ENCODE measurements around the gene POLR3H. TPM values are rescaled to one million over a fixed set of nuclear protein-coding genes. Genes with fewer than 3 reads are reported as not detected.
"Not testable (repeated sequence)": the region's sequence is repeated elsewhere in the genome, so short reads cannot be mapped to it uniquely, and the experiment has no call there.

The POLR3H gene
- total RNA-seq, result 10 to 100 TPM; 20.9 to 28.2 (median 23.0) TPM

GRCh38 chr22:41543854-41544670, at the start of gene POLR3H:
POLR3H (minus strand) TSS chr22:41544470; CDS start chr22:41544101, 369 bp downstream.
- peak within 1 kb of the TSS; percentile 70 to 93 (median 76) for H3K4me3 ChIP-seq
- H3K4me1 ChIP-seq, result peaks cover 20 to 54% (median 46%) of the 10 kb centered on the region in 4 donors
- peak within 1 kb of the TSS; percentile 89 to 93 (median 92) for H3K27ac ChIP-seq (replicated peaks in 1 of 4)
- peak; percentile 99 for DNase-seq (ENCODE audit: extremely low spot score)
- TF ChIP-seq EP300 (IDR thresholded peaks at IDR 0.05) (no peak), POLR2AphosphoS5 (IDR thresholded peaks at IDR 0.05) (peak; percentile 75 to 84), POLR2A (IDR thresholded peaks at IDR 0.05; ENCODE audit: low read depth) (peak; percentile 40), CTCF (IDR thresholded peaks at IDR 0.05) (peak; percentile 63 to 72 (median 72))
- no peaks in the 10 kb centered on the region for H3K9me3 ChIP-seq
- H3K36me3 ChIP-seq, result peaks cover 0 to 17% (median 11%) of the 10 kb centered on the region in 4 donors
- no peaks in the 10 kb centered on the region for H3K27me3 ChIP-seq
- intact Hi-C loops (cut with DNase I), result loop anchor here (2.0 kb wide), 1 partner anchor 77 kb away; the partner anchor contains the start of genes DESI1 and XRCC6
- under 1% methylated on average over 50 of the region's 80 CpGs for WGBS

GRCh38 chr22:41593336-41593960, 49.2 kb upstream of the POLR3H start:
- H3K27me3 ChIP-seq; H3K4me3 ChIP-seq; intact Hi-C loops (cut with DNase I); H3K36me3 ChIP-seq; DNase-seq (ENCODE audit: extremely low spot score); H3K9me3 ChIP-seq; H3K27ac ChIP-seq (replicated peaks in 1 of 4): not testable (repeated sequence)
- H3K4me1 ChIP-seq, result peaks cover 15 to 22% (median 18%) of the 10 kb centered on the region in 4 donors
- WGBS, result 95% methylated on average over 19 of the region's 51 CpGs

GRCh38 chr22:41589391-41590241, 45.3 kb upstream of the POLR3H start, which contains the start of gene PMM1:
PMM1 (minus strand) TSS chr22:41589840; CDS start chr22:41589805, 35 bp downstream.
- H3K27ac ChIP-seq (replicated peaks in 1 of 4), result peak within 1 kb of the TSS; percentile 83 to 87 (median 86)
- no peaks in the 10 kb centered on the region for H3K27me3 ChIP-seq
- H3K36me3 ChIP-seq, result peaks cover 0 to 12% (median 5%) of the 10 kb centered on the region in 4 donors
- intact Hi-C loops (cut with DNase I), result loop anchor here (5.0 kb wide), 1 partner anchor 42 kb away; no protein-coding TSS in a partner anchor
- peaks cover 14 to 28% (median 25%) of the 10 kb centered on the region in 4 donors for H3K4me1 ChIP-seq
- no peaks in the 10 kb centered on the region for H3K9me3 ChIP-seq
- DNase-seq (ENCODE audit: extremely low spot score), result peak; percentile 100
- WGBS, result under 1% methylated on average over 42 of the region's 61 CpGs
- TF ChIP-seq EP300 (IDR thresholded peaks at IDR 0.05) (no peak), POLR2AphosphoS5 (IDR thresholded peaks at IDR 0.05) (peak; percentile 92 to 99), POLR2A (IDR thresholded peaks at IDR 0.05; ENCODE audit: low read depth) (peak; percentile 83), CTCF (IDR thresholded peaks at IDR 0.05) (peak in 1 of 3 experiments; percentile 4)
- peak within 1 kb of the TSS; percentile 87 to 97 (median 90) for H3K4me3 ChIP-seq

- 97% methylated on average over 7 of the region's 7 CpGs for WGBS
- DNase-seq (ENCODE audit: extremely low spot score), result no peak
- Histone ChIP-seq H3K36me3 (peaks cover 13 to 35% (median 21%) of the 10 kb centered on the region in 4 donors), H3K4me1 (peaks cover 14 to 28% (median 25%) of the 10 kb centered on the region in 4 donors), H3K4me3 (no peak overlapping the region), H3K9me3 (no peaks in the 10 kb centered on the region), H3K27ac (replicated peaks in 1 of 4) (no peak overlapping the region), H3K27me3 (no peaks in the 10 kb centered on the region)
- TF ChIP-seq CTCF (IDR thresholded peaks at IDR 0.05) (no peak), POLR2AphosphoS5 (IDR thresholded peaks at IDR 0.05) (no peak), POLR2A (IDR thresholded peaks at IDR 0.05; ENCODE audit: low read depth) (no peak), EP300 (IDR thresholded peaks at IDR 0.05) (no peak)
- intact Hi-C loops (cut with DNase I), result loop anchor here (5.0 kb wide), 1 partner anchor 40 kb away; no protein-coding TSS in a partner anchor
These were observed 43.1 kb upstream of the POLR3H start for GRCh38 chr22:41587347-41587723.
